GM19463 (cell line): ENCODE measurements around the gene TINCR.

ENCODE experiments used
- ATAC-seq: cut with Tn5 transposase; IDR thresholded peaks from one replicate; pipeline ENCODE4 v1.9.1; 2021; ENCODE audit warnings: mild to moderate bottlenecking, moderate library complexity; ENCODE audit not compliant: unreplicated experiment

TINCR gene

GRCh38 chr19:5519076-5519475 lies 48.7 kb downstream of the TINCR start:
- ATAC-seq, result no peak

- no peak for ATAC-seq
Observed at GRCh38 chr19:5515737-5516136, 52.0 kb downstream of the TINCR start.

- ATAC-seq, result no peak
Observed at GRCh38 chr19:5514001-5514400, 53.8 kb downstream of the TINCR start.

GRCh38 chr19:5512715-5513114 lies 55.0 kb downstream of the TINCR start:
- no peak for ATAC-seq
